Progenitor cell of endocrine pancreas (in vitro differentiated cells): ENCODE data around the gene TRIM4. TPM values are rescaled to one million over a fixed set of nuclear protein-coding genes. Genes with fewer than 3 reads are reported as not detected.

ENCODE experiments used
- DNase-seq: peaks from one replicate; pipeline ENCODE4 v3.0.0; 2021; ENCODE audit warnings: low spot score; ENCODE audit not compliant: unreplicated experiment
- H3K27ac Mint-ChIP-seq: 2 replicates; pipeline ENCODE4 v1.8.0; 2021; ENCODE audit warnings: mild to moderate bottlenecking, moderate library complexity, mixed read lengths
- H3K27me3 Mint-ChIP-seq: 2 replicates; pipeline ENCODE4 v1.8.0; 2021; ENCODE audit warnings: mixed read lengths
- H3K36me3 Mint-ChIP-seq: 2 replicates; pipeline ENCODE4 v1.8.0; 2022; ENCODE audit warnings: mixed read lengths; ENCODE audit not compliant: insufficient read depth
- H3K4me1 Mint-ChIP-seq: 2 replicates; pipeline ENCODE4 v1.8.0; 2021; ENCODE audit warnings: low read depth, mixed read lengths
- H3K4me3 Mint-ChIP-seq: 2 replicates; pipeline ENCODE4 v1.8.0; 2021; ENCODE audit warnings: low read depth, mild to moderate bottlenecking, moderate library complexity, mixed read lengths
- H3K9me3 Mint-ChIP-seq: 2 replicates; pipeline ENCODE4 v1.8.0; 2021; ENCODE audit warnings: low read depth, mixed read lengths
- total RNA-seq: library from RNA; stranded (reverse); gene quantifications from 2 replicates; pipeline ENCODE4 v1.2.1, GENCODE V29; 2021
- TF ChIP-seq, protein P1 (sequence below): fragments of 200-600 bp; sonication (generic); IDR thresholded peaks from one replicate; pipeline ENCODE4 v1.5.0; 2021; ENCODE audit warnings: antibody characterized with exemption, mild to moderate bottlenecking; ENCODE audit not compliant: unreplicated experiment

TRIM4 gene
- total RNA-seq, 1 donor from 2014 or later: 14.2 TPM

DNA sequence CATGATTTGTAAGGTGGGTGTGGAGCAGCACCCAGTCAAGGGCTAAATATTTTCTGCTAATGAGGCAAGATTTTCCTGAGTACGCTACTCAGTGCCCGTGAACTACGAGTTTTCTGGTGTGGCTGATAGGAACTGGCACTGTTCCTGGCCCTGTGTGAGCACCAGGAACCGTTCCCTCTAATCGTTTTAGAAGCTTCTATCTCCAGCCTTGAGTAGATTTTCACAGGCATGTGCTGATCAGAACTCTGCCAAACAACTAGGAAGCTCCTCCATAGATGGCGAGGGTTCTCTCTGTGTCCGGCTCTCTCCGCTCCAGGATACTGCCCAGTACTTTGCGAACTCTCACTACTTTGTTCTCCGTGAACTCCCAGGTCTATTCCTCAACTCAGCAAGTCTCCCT, 17.7 kb downstream of the TRIM4 start:
- TF ChIP-seq, protein P1, sequence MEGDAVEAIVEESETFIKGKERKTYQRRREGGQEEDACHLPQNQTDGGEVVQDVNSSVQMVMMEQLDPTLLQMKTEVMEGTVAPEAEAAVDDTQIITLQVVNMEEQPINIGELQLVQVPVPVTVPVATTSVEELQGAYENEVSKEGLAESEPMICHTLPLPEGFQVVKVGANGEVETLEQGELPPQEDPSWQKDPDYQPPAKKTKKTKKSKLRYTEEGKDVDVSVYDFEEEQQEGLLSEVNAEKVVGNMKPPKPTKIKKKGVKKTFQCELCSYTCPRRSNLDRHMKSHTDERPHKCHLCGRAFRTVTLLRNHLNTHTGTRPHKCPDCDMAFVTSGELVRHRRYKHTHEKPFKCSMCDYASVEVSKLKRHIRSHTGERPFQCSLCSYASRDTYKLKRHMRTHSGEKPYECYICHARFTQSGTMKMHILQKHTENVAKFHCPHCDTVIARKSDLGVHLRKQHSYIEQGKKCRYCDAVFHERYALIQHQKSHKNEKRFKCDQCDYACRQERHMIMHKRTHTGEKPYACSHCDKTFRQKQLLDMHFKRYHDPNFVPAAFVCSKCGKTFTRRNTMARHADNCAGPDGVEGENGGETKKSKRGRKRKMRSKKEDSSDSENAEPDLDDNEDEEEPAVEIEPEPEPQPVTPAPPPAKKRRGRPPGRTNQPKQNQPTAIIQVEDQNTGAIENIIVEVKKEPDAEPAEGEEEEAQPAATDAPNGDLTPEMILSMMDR: no peak
- Mint-ChIP-seq H3K9me3 (no peaks in the 10 kb centered on the region), H3K36me3 (peaks cover 11% of the 10 kb centered on the region), H3K4me3 (no peak overlapping the region), H3K4me1 (no peaks in the 10 kb centered on the region), H3K27me3 (no peaks in the 10 kb centered on the region), H3K27ac (no peak overlapping the region)
- no peak for DNase-seq

DNA sequence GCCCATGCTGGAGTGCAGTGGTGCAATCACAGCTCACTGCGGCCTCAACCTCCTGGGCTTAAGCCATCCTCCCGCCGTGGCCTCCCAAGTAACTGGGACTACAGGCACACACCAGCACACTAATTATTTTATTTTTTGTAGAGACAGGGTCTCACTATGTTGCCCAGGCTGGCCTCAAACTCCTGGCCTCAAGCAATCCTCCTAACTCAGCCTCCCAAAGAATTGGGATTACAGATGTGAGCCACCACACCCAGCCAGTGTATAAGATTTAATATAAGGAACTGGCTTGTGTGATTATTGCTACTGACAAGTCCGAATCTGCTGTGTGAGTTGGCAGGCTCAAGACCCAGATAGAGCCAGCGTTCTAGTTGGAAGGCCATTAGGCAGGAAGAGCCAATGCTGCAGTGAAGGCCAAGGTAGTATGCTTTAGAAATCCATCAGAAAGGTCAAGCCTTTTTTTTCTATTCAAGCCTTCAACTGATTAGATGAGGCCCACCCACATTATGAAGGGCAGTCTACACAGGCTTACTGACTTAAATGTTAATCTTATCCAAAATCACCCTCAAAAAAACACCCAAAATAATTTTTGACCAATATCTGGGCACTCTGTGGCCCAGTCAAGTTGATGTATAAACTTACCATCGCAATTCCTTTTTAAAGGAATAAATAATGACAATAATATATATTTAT, 19.4 kb downstream of the TRIM4 start:
- Mint-ChIP-seq H3K27ac (no peak overlapping the region), H3K4me3 (no peak overlapping the region), H3K9me3 (no peaks in the 10 kb centered on the region), H3K4me1 (no peaks in the 10 kb centered on the region), H3K36me3 (peaks cover 11% of the 10 kb centered on the region), H3K27me3 (no peaks in the 10 kb centered on the region)
- TF ChIP-seq, protein P1: no peak
- DNase-seq: no peak

DNA sequence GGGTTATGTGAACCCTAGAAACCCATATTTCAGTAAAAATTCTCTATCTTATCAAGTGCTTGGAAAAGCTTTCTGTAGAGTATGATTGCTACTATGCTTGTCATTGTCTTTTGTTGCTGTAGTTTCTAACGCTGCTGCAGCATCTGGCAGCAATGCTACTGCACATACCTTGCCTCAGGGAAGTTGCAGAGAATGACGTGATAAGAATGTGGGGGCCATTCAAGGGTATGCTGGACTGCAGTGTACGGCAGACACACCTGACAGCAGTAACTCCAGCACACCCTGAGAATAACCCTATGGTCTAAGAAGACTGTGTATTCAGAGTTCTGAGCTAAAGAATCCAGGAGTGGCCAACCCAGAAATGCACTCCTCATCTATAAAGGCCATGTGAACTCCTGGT, 20.5 kb downstream of the TRIM4 start:
- TF ChIP-seq, protein P1: no peak
- no peak overlapping the region for H3K4me3 Mint-ChIP-seq
- peaks cover 11% of the 10 kb centered on the region for H3K36me3 Mint-ChIP-seq
- H3K27me3 Mint-ChIP-seq: no peaks in the 10 kb centered on the region
- no peak overlapping the region for H3K27ac Mint-ChIP-seq
- H3K4me1 Mint-ChIP-seq: no peaks in the 10 kb centered on the region
- H3K9me3 Mint-ChIP-seq: no peaks in the 10 kb centered on the region
- DNase-seq: no peak

DNA sequence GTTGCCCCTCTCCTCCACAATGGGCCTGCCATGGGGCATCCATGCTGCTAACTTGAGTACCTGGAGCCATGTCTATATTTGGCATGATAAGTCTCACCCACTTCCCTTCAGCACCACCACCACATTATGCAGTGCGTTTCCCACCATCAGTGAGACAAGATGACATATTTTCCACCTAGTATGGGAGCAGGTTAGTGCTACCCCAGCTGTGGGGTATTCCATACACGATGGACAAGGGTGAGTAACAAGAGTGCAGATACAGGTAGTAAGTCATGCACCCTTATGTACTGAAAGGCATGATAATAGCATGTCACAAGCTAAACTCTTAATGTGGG, 21.3 kb downstream of the TRIM4 start:
- Mint-ChIP-seq H3K4me1 (no peaks in the 10 kb centered on the region), H3K27ac (no peak overlapping the region), H3K27me3 (no peaks in the 10 kb centered on the region), H3K9me3 (no peaks in the 10 kb centered on the region), H3K36me3 (peaks cover 11% of the 10 kb centered on the region), H3K4me3 (no peak overlapping the region)
- no peak for DNase-seq
- TF ChIP-seq, protein P1: no peak

DNA sequence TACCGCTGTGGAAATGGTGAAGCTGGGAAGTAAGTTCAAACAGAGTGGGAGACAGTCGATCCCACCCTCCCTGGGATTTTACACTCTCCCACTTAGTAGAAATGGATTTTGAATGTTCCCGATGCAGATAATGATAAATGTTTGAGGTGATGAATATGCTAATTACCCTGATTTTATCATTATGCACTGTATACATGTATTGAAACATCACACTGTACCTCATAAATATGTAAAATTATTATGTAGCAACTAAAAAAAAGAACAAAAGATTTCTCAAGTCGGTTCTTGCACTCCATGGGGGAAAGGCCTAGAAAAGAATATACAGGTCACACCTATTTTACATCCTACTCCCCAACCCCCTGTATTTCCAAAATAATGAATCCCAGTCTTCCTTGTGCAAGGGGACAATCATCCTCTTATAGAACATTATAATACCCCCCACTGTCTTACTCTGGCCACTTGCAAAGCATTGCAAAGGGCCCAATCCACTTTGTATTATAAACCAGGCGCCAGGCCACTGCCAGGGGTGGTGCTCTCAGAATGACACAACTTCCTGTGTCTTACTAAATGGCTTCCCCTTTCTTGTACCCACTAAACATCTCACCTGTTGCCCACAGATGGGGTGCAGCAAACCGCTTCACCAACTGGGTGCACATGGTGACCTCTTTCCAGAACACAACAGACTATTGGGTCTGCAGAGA, 21.9 kb downstream of the TRIM4 start:
- Mint-ChIP-seq H3K4me3 (no peak overlapping the region), H3K4me1 (no peaks in the 10 kb centered on the region), H3K9me3 (no peaks in the 10 kb centered on the region), H3K36me3 (peaks cover 8% of the 10 kb centered on the region), H3K27me3 (no peaks in the 10 kb centered on the region), H3K27ac (no peak overlapping the region)
- TF ChIP-seq, protein P1: no peak
- DNase-seq: no peak
